SU-DHL-6 (cell line): ENCODE data around the gene SMG7.

Experiments
- H2AFZ ChIP-seq: fragments of 200-600 bp; sonication (generic); 2 replicates; pipeline ENCODE4 v1.6.1; 2014; ENCODE audit warnings: low read depth, mild to moderate bottlenecking, moderate library complexity, mixed read lengths, antibody characterized with exemption, low read length; ENCODE audit not compliant: severe bottlenecking
- H3F3A ChIP-seq: fragments of 200-600 bp; shearing (Covaris generic); 2 replicates; pipeline ENCODE4 v1.6.0; 2016; ENCODE audit warnings: antibody characterized with exemption, mild to moderate bottlenecking; ENCODE audit not compliant: insufficient read depth
- H3K27ac ChIP-seq: fragments of 200-600 bp; sonication (generic); 2 replicates; pipeline ENCODE4 v1.5.1; 2016; ENCODE audit warnings: low read depth, mild to moderate bottlenecking, low read length, moderate library complexity, mixed read lengths
- H3K27me3 ChIP-seq: fragments of 200-600 bp; sonication (generic), shearing (Covaris generic); 2 replicates; pipeline ENCODE4 v1.6.0; 2014; ENCODE audit warnings: mild to moderate bottlenecking, low read length
- H3K36me3 ChIP-seq: fragments of 200-600 bp; sonication (generic); 2 replicates; pipeline ENCODE4 v1.6.1; 2014; ENCODE audit warnings: mild to moderate bottlenecking, low read length, mixed read lengths
- H3K4me2 ChIP-seq: fragments of 300-600, 200-600 bp; shearing (Covaris generic), sonication (generic); 2 replicates; pipeline ENCODE4 v1.6.0; 2014; ENCODE audit warnings: low read length, low read depth, mild to moderate bottlenecking; ENCODE audit not compliant: poor library complexity, severe bottlenecking
- H3K4me3 ChIP-seq: fragments of 200-600 bp; sonication (generic); 2 replicates; pipeline ENCODE4 v1.5.1; 2014; ENCODE audit warnings: antibody characterized with exemption, low read length, mild to moderate bottlenecking, mixed read lengths; ENCODE audit not compliant: insufficient read depth, poor library complexity, severe bottlenecking
- H3K79me2 ChIP-seq: fragments of 200-600 bp; sonication (generic); 2 replicates; pipeline ENCODE4 v1.6.1; 2014; ENCODE audit warnings: mild to moderate bottlenecking, low read length, moderate library complexity; ENCODE audit not compliant: insufficient read depth
- H3K9ac ChIP-seq: fragments of 200-600 bp; sonication (generic); 2 replicates; pipeline ENCODE4 v1.7.0; 2014; ENCODE audit warnings: mild to moderate bottlenecking, low read length
- H3K9me2 ChIP-seq: fragments of 200-600 bp; sonication (generic); replicated peaks from 2 replicates; pipeline ENCODE4 v1.6.1; 2014; ENCODE audit warnings: low read length; ENCODE audit not compliant: insufficient read depth
- H3K9me3 ChIP-seq: fragments of 200-600 bp; sonication (generic); 2 replicates; pipeline ENCODE4 v1.6.1; 2014; ENCODE audit warnings: low read length, mixed read lengths; ENCODE audit not compliant: insufficient read depth
- H4K20me1 ChIP-seq: fragments of 200-600 bp; sonication (generic); 2 replicates; pipeline ENCODE4 v1.6.1; 2014; ENCODE audit warnings: low read depth, mild to moderate bottlenecking, antibody characterized with exemption, low read length, moderate library complexity, mixed read lengths
- CTCF ChIP-seq: fragments of 200-600 bp; sonication (generic); IDR thresholded peaks from one replicate; pipeline ENCODE4 v1.5.1; 2017; ENCODE audit warnings: antibody characterized with exemption, mild to moderate bottlenecking, low read length, moderate library complexity; ENCODE audit not compliant: insufficient read depth, poor library complexity, severe bottlenecking
- EZH2phosphoT487 ChIP-seq: fragments of 200-600 bp; sonication (generic), shearing (Covaris generic); conservative IDR thresholded peaks from 2 replicates; pipeline ENCODE4 v1.6.1; 2018; ENCODE audit warnings: mild to moderate bottlenecking, antibody characterized with exemption, low read length, moderate library complexity, mixed read lengths

SMG7 gene

DNA sequence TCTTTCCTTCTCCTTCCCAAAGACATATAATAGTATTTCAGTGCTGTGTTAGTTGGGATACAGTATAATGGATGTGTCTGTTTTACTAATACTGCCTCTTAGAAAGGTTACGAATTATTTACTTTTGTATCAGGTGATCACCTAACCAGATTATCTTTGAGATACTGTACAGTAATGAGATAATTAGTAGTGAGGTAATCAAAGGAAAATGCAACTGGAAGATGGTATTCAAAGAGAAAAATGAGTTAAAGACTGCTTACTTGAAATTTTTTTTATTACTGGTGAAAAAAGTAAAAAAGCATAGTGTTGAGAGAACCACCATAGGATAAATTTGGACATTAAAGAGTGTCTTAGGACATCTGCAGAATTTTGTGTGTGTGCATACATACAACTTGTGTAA lies 10.9 kb downstream of the SMG7 start:
- Histone ChIP-seq H3K27me3 (no peaks in the 10 kb centered on the region), H3K27ac (no peak overlapping the region), H4K20me1 (peaks cover 77% of the 10 kb centered on the region), H3F3A (peaks cover 6% of the 10 kb centered on the region), H3K4me2 (no peak overlapping the region), H3K79me2 (peaks cover 99% of the 10 kb centered on the region), H3K36me3 (no peaks in the 10 kb centered on the region), H2AFZ (no peak overlapping the region), H3K4me3 (no peak overlapping the region), H3K9me3 (no peaks in the 10 kb centered on the region), H3K9me2 (no peaks in the 10 kb centered on the region), H3K9ac (no peak overlapping the region)
- TF ChIP-seq EZH2phosphoT487 (no peak), CTCF (no peak)

DNA sequence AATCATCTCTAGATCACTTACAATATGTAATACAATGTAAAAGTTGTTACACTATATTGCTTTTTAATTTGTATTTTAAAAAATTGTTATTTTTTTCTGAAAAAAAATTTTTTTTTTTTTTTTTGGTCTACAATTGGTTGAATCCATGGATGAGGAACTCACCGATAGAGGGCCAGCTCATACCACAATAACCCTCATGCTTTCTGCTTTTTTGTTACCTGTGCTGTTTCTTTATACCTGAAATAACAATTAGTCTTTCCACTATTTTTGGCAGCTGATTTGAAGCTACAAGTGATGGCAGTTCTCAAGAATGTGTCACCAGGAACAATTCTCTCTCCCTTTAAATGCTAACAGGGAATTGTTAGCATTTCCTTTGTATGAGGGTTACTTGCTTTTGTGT lies 12.0 kb downstream of the SMG7 start:
- no peaks in the 10 kb centered on the region for H3K27me3 ChIP-seq
- no peaks in the 10 kb centered on the region for H3K9me2 ChIP-seq
- no peaks in the 10 kb centered on the region for H3K36me3 ChIP-seq
- H3K9me3 ChIP-seq: no peaks in the 10 kb centered on the region
- peaks cover 99% of the 10 kb centered on the region for H3K79me2 ChIP-seq
- no peak for TF ChIP-seq EZH2phosphoT487
- TF ChIP-seq CTCF: no peak
- no peak overlapping the region for H2AFZ ChIP-seq
- no peak overlapping the region for H3K4me3 ChIP-seq
- peaks cover 6% of the 10 kb centered on the region; the same call in 1 of the 2 replicates for H3F3A ChIP-seq
- no peak overlapping the region for H3K27ac ChIP-seq
- H3K4me2 ChIP-seq: no peak overlapping the region
- H3K9ac ChIP-seq: no peak overlapping the region
- peaks cover 74% of the 10 kb centered on the region for H4K20me1 ChIP-seq

DNA sequence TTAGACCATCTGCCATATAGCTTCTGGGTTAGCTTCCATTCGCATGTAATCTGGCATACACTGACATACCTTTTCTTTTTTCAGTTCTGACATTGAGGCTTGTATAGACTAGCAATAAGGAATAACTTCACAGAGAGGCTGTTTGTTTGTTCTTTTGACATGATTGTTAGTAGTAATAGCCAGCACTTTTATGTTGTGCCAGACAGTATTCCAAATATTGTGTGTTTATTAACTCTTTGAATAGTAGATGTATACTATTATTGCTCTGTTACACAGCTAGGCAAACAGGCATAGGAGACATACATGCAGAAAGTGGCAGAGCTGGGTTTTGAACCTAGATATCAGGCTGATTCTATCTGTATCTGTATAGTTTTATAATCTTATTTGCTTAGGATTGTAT lies 12.6 kb downstream of the SMG7 start:
- H4K20me1 ChIP-seq: peaks cover 68% of the 10 kb centered on the region
- H3F3A ChIP-seq: peaks cover 6% of the 10 kb centered on the region; the same call in 1 of the 2 replicates
- no peaks in the 10 kb centered on the region for H3K27me3 ChIP-seq
- H3K27ac ChIP-seq: no peak overlapping the region
- H3K4me3 ChIP-seq: no peak overlapping the region
- H3K9me3 ChIP-seq: no peaks in the 10 kb centered on the region
- no peak overlapping the region for H2AFZ ChIP-seq
- H3K9me2 ChIP-seq: no peaks in the 10 kb centered on the region
- H3K4me2 ChIP-seq: no peak overlapping the region
- H3K9ac ChIP-seq: no peak overlapping the region
- TF ChIP-seq EZH2phosphoT487 (no peak), CTCF (no peak)
- H3K36me3 ChIP-seq: no peaks in the 10 kb centered on the region
- peaks cover 99% of the 10 kb centered on the region for H3K79me2 ChIP-seq
